ENCODE results near the gene EIF5AL1. TPM values are rescaled to one million over a fixed set of nuclear protein-coding genes. Genes with fewer than 3 reads are reported as not detected.

EIF5AL1 gene
- total and polyA plus RNA-seq, 2 experiments from 2014 or later, result 0.27 to 1.5 TPM

GRCh38 chr10:79492256-79492655 is 20.1 kb upstream of the EIF5AL1 start:
- TF ChIP-seq CTCF (IDR thresholded peaks at IDR 0.05; ENCODE audit: poor library complexity), result no peak
- no peak for TF ChIP-seq EZH2phosphoT487 (IDR thresholded peaks at IDR 0.05; ENCODE audit: low read depth, severe bottlenecking, unreplicated experiment)
- no peak for TF ChIP-seq EZH2 (IDR thresholded peaks at IDR 0.05; ENCODE audit: borderline replicate concordance)
- H4K20me1 ChIP-seq (ENCODE audit: insufficient read depth, poor library complexity, severe bottlenecking), result no peaks in the 10 kb centered on the region

GRCh38 chr10:79492839-79493238 is 19.5 kb upstream of the EIF5AL1 start:
- H3K27ac ChIP-seq, result no peak overlapping the region
- no peak overlapping the region for H3K4me3 ChIP-seq
- no peaks in the 10 kb centered on the region for H4K20me1 ChIP-seq (ENCODE audit: insufficient read depth, poor library complexity, severe bottlenecking)
- 79% methylated on average over 3 of the region's 3 CpGs for WGBS (ENCODE audit: low lambda C conversion rate, missing lambda C conversion rate)
- peaks cover 15% of the 10 kb centered on the region for H3K4me1 ChIP-seq (ENCODE audit: insufficient read depth)
- no peaks in the 10 kb centered on the region for H3K9me2 ChIP-seq (replicated peaks; ENCODE audit: insufficient read depth)
- H3K4me2 ChIP-seq, result no peak overlapping the region
- no peaks in the 10 kb centered on the region for H3K36me3 ChIP-seq (replicated peaks; ENCODE audit: insufficient read depth, low read depth)
- no peaks in the 10 kb centered on the region for H3K79me2 ChIP-seq
- no peaks in the 10 kb centered on the region for H3K9me3 ChIP-seq (ENCODE audit: low read depth)
- peak; percentile 1 for DNase-seq (ENCODE audit: low spot score)
- H2AFZ ChIP-seq, result no peak overlapping the region
- H3K27me3 ChIP-seq, result no peaks in the 10 kb centered on the region
- TF ChIP-seq EZH2phosphoT487 (IDR thresholded peaks at IDR 0.05; ENCODE audit: low read depth, severe bottlenecking, unreplicated experiment) (no peak), EZH2 (IDR thresholded peaks at IDR 0.05; ENCODE audit: borderline replicate concordance) (no peak), CTCF (IDR thresholded peaks at IDR 0.05; ENCODE audit: poor library complexity) (no peak)

More at GRCh38 chr10:79492256-79492655, 20.1 kb upstream of the EIF5AL1 start:
- peak; percentile 1 for DNase-seq (ENCODE audit: low spot score)
- WGBS (ENCODE audit: low lambda C conversion rate, missing lambda C conversion rate), result 96% methylated on average over 6 of the region's 6 CpGs
- Histone ChIP-seq H3K4me2 (no peak overlapping the region), H3K9me3 (ENCODE audit: low read depth) (no peaks in the 10 kb centered on the region), H3K9me2 (replicated peaks; ENCODE audit: insufficient read depth) (no peaks in the 10 kb centered on the region), H2AFZ (no peak overlapping the region), H3K36me3 (replicated peaks; ENCODE audit: insufficient read depth, low read depth) (no peaks in the 10 kb centered on the region), H3K4me1 (ENCODE audit: insufficient read depth) (peaks cover 17% of the 10 kb centered on the region), H3K4me3 (no peak overlapping the region), H3K79me2 (no peaks in the 10 kb centered on the region), H3K27ac (no peak overlapping the region), H3K27me3 (no peaks in the 10 kb centered on the region)

- H3K79me2 ChIP-seq, result no peaks in the 10 kb centered on the region
- no peak overlapping the region for H3K4me3 ChIP-seq
- no peaks in the 10 kb centered on the region for H3K36me3 ChIP-seq (replicated peaks; ENCODE audit: insufficient read depth, low read depth)
- H3K27me3 ChIP-seq, result no peaks in the 10 kb centered on the region
- H3K9me3 ChIP-seq (ENCODE audit: low read depth), result no peaks in the 10 kb centered on the region
- H3K4me2 ChIP-seq, result no peak overlapping the region
- no peak overlapping the region for H3K27ac ChIP-seq
- H4K20me1 ChIP-seq (ENCODE audit: insufficient read depth, poor library complexity, severe bottlenecking), result no peaks in the 10 kb centered on the region
- WGBS (ENCODE audit: low lambda C conversion rate, missing lambda C conversion rate), result 75% methylated on average over 1 of the region's 1 CpG
- no peaks in the 10 kb centered on the region for H3K9me2 ChIP-seq (replicated peaks; ENCODE audit: insufficient read depth)
- H3K4me1 ChIP-seq (ENCODE audit: insufficient read depth), result peaks cover 8% of the 10 kb centered on the region
- H2AFZ ChIP-seq, result no peak overlapping the region
- TF ChIP-seq EZH2 (IDR thresholded peaks at IDR 0.05; ENCODE audit: borderline replicate concordance) (no peak), CTCF (IDR thresholded peaks at IDR 0.05; ENCODE audit: poor library complexity) (no peak), EZH2phosphoT487 (IDR thresholded peaks at IDR 0.05; ENCODE audit: low read depth, severe bottlenecking, unreplicated experiment) (no peak)
- peak; percentile 1 for DNase-seq (ENCODE audit: low spot score)
Measured at GRCh38 chr10:79493806-79494205, 18.5 kb upstream of the EIF5AL1 start.

All from hepatocyte (in vitro differentiated cells).